Skeletal muscle tissue (tissue), 4 donors: ENCODE measurements around the gene AGAP3. TPM values are rescaled to one million over a fixed set of nuclear protein-coding genes. Genes with fewer than 3 reads are reported as not detected.

Experiments
- H3K27ac ChIP-seq: one replicate; pipeline ENCODE4 v1.7.0; 2013; ENCODE audit warnings: mild to moderate bottlenecking, low read depth, low read length, inconsistent platforms
- H3K27me3 ChIP-seq, 3 donors: one replicate each; pipeline ENCODE4 v1.7.0; 2013; ENCODE audit warnings: low read length in 3 of 3; ENCODE audit not compliant: control insufficient read depth in 3 of 3, insufficient read depth in 3 of 3
- H3K36me3 ChIP-seq, 3 donors: one replicate each; pipeline ENCODE4 v1.7.0; 2013; ENCODE audit warnings: low read length in 3 of 3; ENCODE audit not compliant: control insufficient read depth in 3 of 3, insufficient read depth in 3 of 3
- H3K4me1 ChIP-seq, 3 donors: one replicate each; pipeline ENCODE4 v1.7.0; 2013; ENCODE audit warnings: low read length in 3 of 3, mild to moderate bottlenecking in 3 of 3; ENCODE audit not compliant: control insufficient read depth in 3 of 3, insufficient read depth in 3 of 3
- H3K4me3 ChIP-seq, 3 donors: one replicate each; pipeline ENCODE4 v1.7.0; 2013; ENCODE audit warnings: low read length in 3 of 3
- H3K9ac ChIP-seq, 3 donors: one replicate each; pipeline ENCODE4 v1.7.0; 2013; ENCODE audit warnings: low read length in 3 of 3, mild to moderate bottlenecking in 3 of 3, moderate library complexity in 2 of 3, low read depth in 1 of 3
- H3K9me3 ChIP-seq, 3 donors: one replicate each; pipeline ENCODE4 v1.7.0; 2013; ENCODE audit warnings: low read length in 3 of 3; ENCODE audit not compliant: control insufficient read depth in 3 of 3
- total RNA-seq: library from RNA; depleted of rRNA; stranded (reverse); fragments of >200 nt; gene quantifications from one replicate; pipeline ENCODE4 v1.2.3, GENCODE V29; 2014
- donor health status: Osteomylitis.

Gene AGAP3
- total RNA-seq, 1 donor from 2014 or later = 28.7 TPM

DNA sequence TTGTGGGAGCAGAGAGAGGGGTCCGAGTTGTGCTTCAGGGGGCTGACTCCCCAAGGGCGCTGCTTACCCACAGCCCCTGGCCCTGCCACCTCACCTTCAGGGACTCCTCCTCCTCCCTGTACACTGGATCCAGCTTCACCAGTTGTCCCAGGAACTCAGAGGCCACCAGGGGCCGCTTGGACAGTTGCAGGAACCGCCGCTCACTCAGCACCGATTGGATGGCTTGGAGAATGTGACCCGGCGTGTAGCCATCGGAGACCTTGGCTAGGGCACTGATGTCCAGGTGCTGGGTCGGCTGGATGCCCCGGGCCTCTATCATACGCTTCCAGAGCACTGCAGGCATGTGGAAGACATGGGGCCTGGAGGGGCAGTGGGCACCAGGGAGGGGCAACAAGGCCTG is 105.3 kb downstream of the AGAP3 start:
- peaks cover 20 to 39% (median 25%) of the 10 kb centered on the region in 3 donors for H3K4me1 ChIP-seq
- H3K9ac ChIP-seq = peak overlapping the region in 2 of 3 donors; percentile 38 to 62
- H3K27ac ChIP-seq = peak overlapping the region; percentile 72
- H3K27me3 ChIP-seq = peaks cover 0 to 15% (median 5%) of the 10 kb centered on the region in 3 donors
- peak overlapping the region in 1 of 3 donors; percentile 20 for H3K4me3 ChIP-seq
- no peaks in the 10 kb centered on the region for H3K36me3 ChIP-seq
- H3K9me3 ChIP-seq = no peaks in the 10 kb centered on the region

DNA sequence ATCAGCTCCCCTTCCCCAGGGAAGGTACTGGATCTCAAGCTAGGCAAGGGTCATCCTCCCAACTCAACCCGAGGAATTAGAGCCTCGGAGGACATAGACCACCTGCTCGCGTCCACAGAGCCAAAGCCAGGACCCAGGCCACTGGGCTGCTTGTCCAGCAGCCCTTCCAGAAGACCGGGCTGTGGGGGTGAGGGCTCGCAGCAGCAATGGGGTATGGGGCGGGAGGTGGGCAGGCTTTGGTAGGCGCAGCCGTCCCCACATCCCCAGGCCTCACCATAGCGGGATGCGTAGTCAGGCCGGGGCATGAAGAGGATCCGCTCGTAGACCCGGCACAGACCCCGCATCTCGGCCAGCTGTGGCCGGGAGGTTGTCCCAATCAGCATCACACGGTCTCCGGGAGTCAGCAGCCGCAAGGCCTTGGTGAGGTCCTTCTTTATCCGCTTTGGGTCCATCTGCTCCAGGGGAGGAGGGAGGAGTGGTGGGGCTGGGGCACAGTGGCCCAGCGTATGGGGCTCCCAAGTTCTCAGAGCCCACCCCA is 105.8 kb downstream of the AGAP3 start:
- H3K27me3 ChIP-seq = peaks cover 0 to 19% (median 5%) of the 10 kb centered on the region in 3 donors
- no peaks in the 10 kb centered on the region for H3K36me3 ChIP-seq
- peaks cover 19 to 34% (median 28%) of the 10 kb centered on the region in 3 donors for H3K4me1 ChIP-seq
- no peak overlapping the region for H3K9ac ChIP-seq
- no peak overlapping the region for H3K4me3 ChIP-seq
- no peaks in the 10 kb centered on the region for H3K9me3 ChIP-seq
- H3K27ac ChIP-seq = peak overlapping the region; percentile 72

DNA sequence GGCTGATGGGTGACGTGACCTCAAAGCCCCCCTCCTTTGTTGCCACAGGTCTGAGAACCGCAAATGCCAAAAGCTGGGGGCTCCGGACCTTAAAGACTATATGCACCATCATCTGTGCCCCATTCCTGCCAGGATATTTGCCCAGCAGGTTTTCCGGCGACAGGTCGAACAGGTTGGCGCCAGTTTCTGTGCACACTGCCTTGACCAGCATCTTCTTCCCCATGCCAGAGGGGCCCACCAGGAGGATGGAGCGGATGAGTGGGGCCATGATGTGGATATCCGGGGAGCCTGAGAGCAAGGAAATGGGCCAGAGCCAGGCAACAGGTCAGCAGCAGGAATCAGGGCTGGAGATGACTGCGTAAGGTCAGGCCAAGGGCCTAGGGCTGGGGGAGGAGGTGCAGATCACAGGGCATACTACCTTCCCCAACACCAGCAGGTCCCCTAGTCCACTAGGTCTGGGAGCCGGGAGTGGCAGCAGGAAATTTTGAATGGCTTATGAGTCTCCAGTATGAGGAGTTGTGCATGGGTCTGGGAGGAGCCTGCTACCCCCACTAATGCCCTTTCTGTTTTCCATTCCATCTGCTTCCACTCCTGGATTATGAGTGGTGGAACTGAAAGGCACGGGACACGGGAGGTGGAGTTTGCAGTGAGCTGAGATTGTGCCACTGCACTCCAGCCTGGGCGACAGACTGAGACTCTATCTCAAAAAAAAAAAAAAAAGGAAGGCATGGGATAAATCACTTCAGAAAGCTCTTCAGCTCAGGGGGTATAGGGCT is 107.1 kb downstream of the AGAP3 start:
- Histone ChIP-seq H3K27ac (no peak overlapping the region), H3K36me3 (no peaks in the 10 kb centered on the region), H3K9me3 (no peaks in the 10 kb centered on the region), H3K27me3 (peaks cover 0 to 22% (median 8%) of the 10 kb centered on the region in 3 donors), H3K4me1 (peaks cover 13 to 28% (median 21%) of the 10 kb centered on the region in 3 donors), H3K9ac (no peak overlapping the region), H3K4me3 (no peak overlapping the region)

Other genes starting within 250 kb of the AGAP3 start
- gene AOC1, start 234.0 kb upstream of the AGAP3 start, total RNA-seq = under 0.01 TPM
- 7.3 TPM for gene KCNH2, start 108.2 kb upstream of the AGAP3 start, total RNA-seq
- 4.7 TPM for gene NOS3, start 95.5 kb upstream of the AGAP3 start, total RNA-seq
- gene ATG9B, start 62.0 kb upstream of the AGAP3 start, total RNA-seq = not detected
- gene ABCB8, start 58.0 kb upstream of the AGAP3 start, total RNA-seq = 15.7 TPM
- gene ASIC3, start 37.9 kb upstream of the AGAP3 start, total RNA-seq = not detected
- gene CDK5, start 28.6 kb upstream of the AGAP3 start, total RNA-seq = 5.7 TPM
- 31.3 TPM for gene SLC4A2, start 26.9 kb upstream of the AGAP3 start, total RNA-seq
- 55.3 TPM for gene FASTK, start 5.7 kb upstream of the AGAP3 start, total RNA-seq
- 12.5 TPM for gene TMUB1, start 3.0 kb upstream of the AGAP3 start, total RNA-seq
- gene GBX1, start 81.2 kb downstream of the AGAP3 start, total RNA-seq = not detected
- gene ASB10, start 100.8 kb downstream of the AGAP3 start, total RNA-seq = 3.7 TPM
- gene H2BK1, start 124.0 kb downstream of the AGAP3 start, total RNA-seq = not detected
- gene ABCF2, start 140.7 kb downstream of the AGAP3 start, total RNA-seq = 20.9 TPM
- 16.2 TPM for gene CHPF2, start 146.0 kb downstream of the AGAP3 start, total RNA-seq
- 101 TPM for gene SMARCD3, start 162.2 kb downstream of the AGAP3 start, total RNA-seq